HEK293 (cell line): ENCODE data around the gene CACNB3.

ENCODE experiments used
- CTCF ChIA-PET: fragments of 350-600 bp; formaldehyde crosslinking; extraction: SDS; loops from one replicate; lab custom pipeline; 2021; ENCODE audit warnings: antibody characterized with exemption; lab: Yijun Ruan, JAX
- POLR2A ChIA-PET: fragments of 300-600 bp; formaldehyde crosslinking; extraction: SDS; loops from one replicate; lab custom pipeline; 2020; ENCODE audit warnings: antibody characterized with exemption, inconsistent platforms; lab: Yijun Ruan, JAX
- H3K27ac ChIP-seq: fragments of 200-500 bp; sonication (Bioruptor generic); 2 replicates; pipeline ENCODE4 v1.5.1; 2014; ENCODE audit warnings: low read depth, low read length, control low read depth, inconsistent platforms; ENCODE audit errors: extremely low read depth
- H3K36me3 ChIP-seq, 2 experiments: fragments of 200-500 bp in 1 of 2; sonication (Bioruptor generic) in 1 of 2; 1 replicate in 1 of 2; 2 replicates in 1 of 2; pipeline ENCODE4 v1.5.1; 2014 to 2017; ENCODE audit warnings: inconsistent platforms in 2 of 2, low read length in 2 of 2; ENCODE audit not compliant: control insufficient read depth in 2 of 2, insufficient read depth in 1 of 2
- H3K4me1 ChIP-seq: fragments of 200-500 bp; sonication (Bioruptor generic); 2 replicates; pipeline ENCODE4 v1.5.1; 2014; ENCODE audit warnings: mild to moderate bottlenecking, low read length, inconsistent platforms; ENCODE audit not compliant: control insufficient read depth, insufficient read depth
- H3K4me3 ChIP-seq: 2 replicates; pipeline ENCODE4 v1.5.1; 2011; ENCODE audit warnings: low read depth, mild to moderate bottlenecking, control low read depth, low read length, moderate library complexity
- H3K9me3 ChIP-seq: fragments of 200-500 bp; sonication (Bioruptor generic); 2 replicates; pipeline ENCODE4 v1.5.1; 2014; ENCODE audit warnings: low read depth, low read length, inconsistent platforms; ENCODE audit not compliant: control insufficient read depth, insufficient read depth
- IKZF3 ChIP-seq: fragments of 450-650 bp; IDR thresholded peaks from 2 replicates; pipeline ENCODE4 v1.5.0; 2018; ENCODE audit warnings: missing biosample characterization, mild to moderate bottlenecking, missing genetic modification characterization, moderate library complexity
- INSM2 ChIP-seq: fragments of 450-650 bp; formaldehyde crosslinking; IDR thresholded peaks from 2 replicates; pipeline ENCODE4 v1.5.1; 2016; ENCODE audit warnings: missing biosample characterization, missing genetic modification characterization
- MZF1 ChIP-seq: fragments of 450-650 bp; formaldehyde crosslinking; IDR thresholded peaks from 2 replicates; pipeline ENCODE4 v1.5.1; 2017; ENCODE audit warnings: missing biosample characterization, missing genetic modification characterization, borderline replicate concordance
- ZBTB44 ChIP-seq: fragments of 450-650 bp; IDR thresholded peaks from 2 replicates; pipeline ENCODE4 v1.5.1; 2018; ENCODE audit warnings: missing biosample characterization, mild to moderate bottlenecking, missing genetic modification characterization
- ZEB2 ChIP-seq: fragments of 450-650 bp; formaldehyde crosslinking; IDR thresholded peaks from 2 replicates; pipeline ENCODE4 v1.5.1; 2016; ENCODE audit warnings: missing biosample characterization, missing genetic modification characterization
- ZFP41 ChIP-seq: fragments of 450-650 bp; formaldehyde crosslinking; IDR thresholded peaks from 2 replicates; pipeline ENCODE4 v1.5.1; 2016; ENCODE audit warnings: missing biosample characterization, missing genetic modification characterization, borderline replicate concordance
- ZNF10 ChIP-seq: fragments of 450-650 bp; formaldehyde crosslinking; IDR thresholded peaks from 2 replicates; pipeline ENCODE4 v1.5.1; 2017; ENCODE audit warnings: missing biosample characterization, missing genetic modification characterization
- ZNF16 ChIP-seq: fragments of 450-650 bp; formaldehyde crosslinking; IDR thresholded peaks from 2 replicates; pipeline ENCODE4 v1.5.1; 2016; ENCODE audit warnings: low read depth, missing biosample characterization, missing genetic modification characterization
- ZNF18 ChIP-seq: fragments of 450-650 bp; formaldehyde crosslinking; IDR thresholded peaks from 2 replicates; pipeline ENCODE4 v1.5.1; 2016; ENCODE audit warnings: missing biosample characterization, missing genetic modification characterization
- ZNF23 ChIP-seq: fragments of 450-650 bp; formaldehyde crosslinking; IDR thresholded peaks from 2 replicates; pipeline ENCODE4 v1.5.1; 2016; ENCODE audit warnings: missing biosample characterization, missing genetic modification characterization, borderline replicate concordance
- ZNF266 ChIP-seq: fragments of 450-650 bp; formaldehyde crosslinking; IDR thresholded peaks from 2 replicates; pipeline ENCODE4 v1.5.1; 2016; ENCODE audit warnings: missing biosample characterization, missing genetic modification characterization, low read depth
- ZNF350 ChIP-seq: fragments of 450-650 bp; formaldehyde crosslinking; IDR thresholded peaks from 2 replicates; pipeline ENCODE4 v1.5.0; 2017; ENCODE audit warnings: missing biosample characterization, mild to moderate bottlenecking, missing genetic modification characterization
- ZNF354C ChIP-seq: fragments of 450-650 bp; formaldehyde crosslinking; IDR thresholded peaks from 2 replicates; pipeline ENCODE4 v1.5.1; 2016; ENCODE audit warnings: missing biosample characterization, missing genetic modification characterization, low read depth, borderline replicate concordance
- ZNF423 ChIP-seq: fragments of 450-650 bp; formaldehyde crosslinking; IDR thresholded peaks from 2 replicates; pipeline ENCODE4 v1.5.1; 2016; ENCODE audit warnings: missing biosample characterization, missing genetic modification characterization
- ZNF426 ChIP-seq: fragments of 450-650 bp; formaldehyde crosslinking; IDR thresholded peaks from 2 replicates; pipeline ENCODE4 v1.5.1; 2017; ENCODE audit warnings: missing biosample characterization, missing genetic modification characterization, mild to moderate bottlenecking, inconsistent platforms, moderate library complexity
- ZNF580 ChIP-seq: fragments of 450-650 bp; formaldehyde crosslinking; IDR thresholded peaks from 2 replicates; pipeline ENCODE4 v1.5.1; 2016; ENCODE audit warnings: missing biosample characterization, missing genetic modification characterization
- ZNF600 ChIP-seq: fragments of 450-650 bp; formaldehyde crosslinking; IDR thresholded peaks from 2 replicates; pipeline ENCODE4 v1.5.1; 2016; ENCODE audit warnings: missing biosample characterization, missing genetic modification characterization
- ZNF654 ChIP-seq: fragments of 450-650 bp; formaldehyde crosslinking; IDR thresholded peaks from 2 replicates; pipeline ENCODE4 v1.5.1; 2016; ENCODE audit warnings: low read depth, missing biosample characterization, missing genetic modification characterization
- ZNF658 ChIP-seq: fragments of 450-650 bp; formaldehyde crosslinking; IDR thresholded peaks from 2 replicates; pipeline ENCODE4; 2016; ENCODE audit warnings: missing biosample characterization, missing genetic modification characterization
- ZNF692 ChIP-seq: fragments of 450-650 bp; formaldehyde crosslinking; IDR thresholded peaks from 2 replicates; pipeline ENCODE4 v1.5.1; 2016; ENCODE audit warnings: missing biosample characterization, missing genetic modification characterization
- ZNF707 ChIP-seq: fragments of 450-650 bp; formaldehyde crosslinking; IDR thresholded peaks from 2 replicates; pipeline ENCODE4 v1.5.1; 2016; ENCODE audit warnings: missing biosample characterization, missing genetic modification characterization
- ZNF768 ChIP-seq: fragments of 450-650 bp; formaldehyde crosslinking; IDR thresholded peaks from 2 replicates; pipeline ENCODE4 v1.5.1; 2018; ENCODE audit warnings: missing biosample characterization, mild to moderate bottlenecking, missing genetic modification characterization

CACNB3 gene

GRCh38 chr12:48795550-48796455 lies 22.5 kb upstream of the CACNB3 start (continued):
- TF ChIP-seq ZNF266 (tag by site-specific recombination) (no peak), ZNF600 (tag by site-specific recombination) (0 out of 2 replicates have a peak, but pooled peaks have one; percentile 30), IKZF3 (tag by site-specific recombination) (peak; percentile 90), ZFP41 (tag by site-specific recombination) (no peak), ZNF16 (tag by site-specific recombination) (peak; percentile 81), ZNF654 (tag by site-specific recombination) (peak; percentile 99), ZNF707 (tag by site-specific recombination) (no peak), MZF1 (tag by site-specific recombination) (0 out of 2 replicates have a peak, but pooled peaks have one; percentile 42), ZNF10 (0 out of 2 replicates have a peak, but pooled peaks have one; percentile 75)

- Histone ChIP-seq H3K9me3 (no peaks in the 10 kb centered on the region), H3K36me3 (no peaks in the 10 kb centered on the region), H3K4me1 (no peaks in the 10 kb centered on the region), H3K4me3 (no peak overlapping the region), H3K27ac (no peak overlapping the region)
- TF ChIP-seq ZNF23 (tag by site-specific recombination) (no peak), ZNF18 (tag by site-specific recombination) (no peak), ZNF658 (tag by site-specific recombination) (no peak), ZNF423 (tag by site-specific recombination) (no peak), ZNF692 (tag by site-specific recombination) (no peak), ZEB2 (no peak), INSM2 (no peak)
- CTCF ChIA-PET, result interaction anchor here (0.6 to 6.8 kb wide), 11 partner anchors 8 to 259 kb away, joined by 3 to 122 read pairs (median 3); partner anchors contain the start of gene ADCY6
- POLR2A ChIA-PET, result no interaction called here
These were observed 21.3 kb upstream of the CACNB3 start for GRCh38 chr12:48796976-48797375.

- no peaks in the 10 kb centered on the region for H3K36me3 ChIP-seq
- ChIA-PET POLR2A (no interaction called here), CTCF (interaction anchor here (1.5 to 6.8 kb wide), 3 partner anchors 11 to 46 kb away, joined by 5 to 122 read pairs (median 10); no protein-coding TSS in a partner anchor)
- no peaks in the 10 kb centered on the region for H3K4me1 ChIP-seq
- no peak overlapping the region for H3K4me3 ChIP-seq
- H3K27ac ChIP-seq, result no peak overlapping the region
- no peaks in the 10 kb centered on the region for H3K9me3 ChIP-seq
- TF ChIP-seq ZNF350 (tag by site-specific recombination), result no peak
- no peak for TF ChIP-seq ZNF18 (tag by site-specific recombination)
- TF ChIP-seq ZBTB44 (tag by site-specific recombination), result no peak
- no peak for TF ChIP-seq ZNF580 (tag by site-specific recombination)
- TF ChIP-seq ZNF354C (tag by site-specific recombination), result no peak
- no peak for TF ChIP-seq ZNF426 (tag by site-specific recombination)
- no peak for TF ChIP-seq ZNF768
These were observed 17.8 kb upstream of the CACNB3 start for GRCh38 chr12:48800457-48800856.
